ENCODE results near the gene LYAR.

DNA sequence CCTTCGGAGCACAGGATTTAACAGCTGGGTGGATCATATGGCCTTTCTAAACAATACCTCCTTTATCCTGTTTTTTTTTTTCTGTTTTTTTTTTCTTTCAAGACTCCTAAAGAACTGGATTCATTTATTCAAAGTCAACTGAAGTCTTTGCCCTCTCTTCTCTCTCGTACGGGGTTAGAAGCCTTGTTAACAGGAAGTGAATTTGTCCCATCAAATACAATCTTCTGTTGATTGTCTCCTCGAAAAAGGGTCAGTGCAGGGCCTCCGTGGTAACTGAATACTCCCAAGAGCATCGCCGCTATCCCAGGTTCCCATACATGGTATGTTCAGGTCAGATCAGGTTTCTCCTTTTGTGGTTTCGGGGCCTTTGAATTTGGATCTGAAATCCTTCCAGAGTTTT, 40.1 kb downstream of the LYAR start:
- TF ChIP-seq, protein P1, sequence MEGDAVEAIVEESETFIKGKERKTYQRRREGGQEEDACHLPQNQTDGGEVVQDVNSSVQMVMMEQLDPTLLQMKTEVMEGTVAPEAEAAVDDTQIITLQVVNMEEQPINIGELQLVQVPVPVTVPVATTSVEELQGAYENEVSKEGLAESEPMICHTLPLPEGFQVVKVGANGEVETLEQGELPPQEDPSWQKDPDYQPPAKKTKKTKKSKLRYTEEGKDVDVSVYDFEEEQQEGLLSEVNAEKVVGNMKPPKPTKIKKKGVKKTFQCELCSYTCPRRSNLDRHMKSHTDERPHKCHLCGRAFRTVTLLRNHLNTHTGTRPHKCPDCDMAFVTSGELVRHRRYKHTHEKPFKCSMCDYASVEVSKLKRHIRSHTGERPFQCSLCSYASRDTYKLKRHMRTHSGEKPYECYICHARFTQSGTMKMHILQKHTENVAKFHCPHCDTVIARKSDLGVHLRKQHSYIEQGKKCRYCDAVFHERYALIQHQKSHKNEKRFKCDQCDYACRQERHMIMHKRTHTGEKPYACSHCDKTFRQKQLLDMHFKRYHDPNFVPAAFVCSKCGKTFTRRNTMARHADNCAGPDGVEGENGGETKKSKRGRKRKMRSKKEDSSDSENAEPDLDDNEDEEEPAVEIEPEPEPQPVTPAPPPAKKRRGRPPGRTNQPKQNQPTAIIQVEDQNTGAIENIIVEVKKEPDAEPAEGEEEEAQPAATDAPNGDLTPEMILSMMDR (IDR thresholded peaks at IDR 0.05), result no peak
- TF ChIP-seq POLR2A (IDR thresholded peaks at IDR 0.05) (no peak), POLR2AphosphoS5 (IDR thresholded peaks at IDR 0.05) (no peak)
